Transverse colon (tissue), 3 donors: ENCODE results near the gene SMIM10L1.

Experiments
- POLR2A ChIP-seq: fragments of 450-650 bp; IDR thresholded peaks from one replicate; pipeline ENCODE4 v1.6.1; 2016; ENCODE audit warnings: antibody characterized with exemption, mild to moderate bottlenecking, moderate library complexity
- TF ChIP-seq, protein P1 (sequence below), 5 experiments: fragments of 200-600 bp in 3 of 5; fragments of 450-650 bp in 2 of 5; sonication (generic) in 3 of 5; IDR thresholded peaks; 1 replicate in 2 of 5; 2 replicates in 3 of 5; pipeline ENCODE4 v1.5.1; 2016 to 2017; ENCODE audit warnings: antibody characterized with exemption in 5 of 5, inconsistent platforms in 3 of 5, mild to moderate bottlenecking in 2 of 5, moderate library complexity in 1 of 5

DNA sequence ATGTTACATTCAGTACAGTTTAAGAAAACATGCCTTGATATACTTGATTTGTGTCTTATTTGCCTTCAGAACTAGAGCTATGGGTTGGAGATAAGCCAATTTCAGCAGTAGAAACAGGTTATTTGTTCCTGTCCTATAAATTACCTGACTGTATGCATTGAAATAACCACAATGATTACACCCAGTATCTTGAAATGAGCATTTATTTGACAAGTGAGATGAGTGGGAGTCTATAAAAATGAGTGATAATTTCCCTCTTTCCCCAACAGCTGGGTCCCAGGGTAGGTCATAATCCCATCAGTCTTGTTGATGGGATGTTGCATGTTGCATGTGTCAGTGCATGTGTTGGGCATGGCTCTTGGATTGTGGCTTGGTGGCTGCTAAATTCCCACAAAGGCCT is 12.0 kb downstream of the SMIM10L1 start:
- no peak for TF ChIP-seq POLR2A
- TF ChIP-seq, protein P1, sequence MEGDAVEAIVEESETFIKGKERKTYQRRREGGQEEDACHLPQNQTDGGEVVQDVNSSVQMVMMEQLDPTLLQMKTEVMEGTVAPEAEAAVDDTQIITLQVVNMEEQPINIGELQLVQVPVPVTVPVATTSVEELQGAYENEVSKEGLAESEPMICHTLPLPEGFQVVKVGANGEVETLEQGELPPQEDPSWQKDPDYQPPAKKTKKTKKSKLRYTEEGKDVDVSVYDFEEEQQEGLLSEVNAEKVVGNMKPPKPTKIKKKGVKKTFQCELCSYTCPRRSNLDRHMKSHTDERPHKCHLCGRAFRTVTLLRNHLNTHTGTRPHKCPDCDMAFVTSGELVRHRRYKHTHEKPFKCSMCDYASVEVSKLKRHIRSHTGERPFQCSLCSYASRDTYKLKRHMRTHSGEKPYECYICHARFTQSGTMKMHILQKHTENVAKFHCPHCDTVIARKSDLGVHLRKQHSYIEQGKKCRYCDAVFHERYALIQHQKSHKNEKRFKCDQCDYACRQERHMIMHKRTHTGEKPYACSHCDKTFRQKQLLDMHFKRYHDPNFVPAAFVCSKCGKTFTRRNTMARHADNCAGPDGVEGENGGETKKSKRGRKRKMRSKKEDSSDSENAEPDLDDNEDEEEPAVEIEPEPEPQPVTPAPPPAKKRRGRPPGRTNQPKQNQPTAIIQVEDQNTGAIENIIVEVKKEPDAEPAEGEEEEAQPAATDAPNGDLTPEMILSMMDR (IDR thresholded peaks at IDR 0.05) = no peak
